NOMO-1 treated with dmso at 0.1 percent for 144 hours (cell line): ENCODE measurements around the gene TTN.

ENCODE experiments used
- DNase-seq: peaks from one replicate; lab custom pipeline; 2025; ENCODE audit not compliant: unreplicated experiment; lab: John Stamatoyannopoulos, UW

The TTN gene

GRCh38 chr2:178807227-178808008 lies at the start of gene TTN:
TTN (minus strand) TSS chr2:178807423; CDS start chr2:178804642, 2,781 bp downstream.
- no peak for DNase-seq

- no peak for DNase-seq
Measured at GRCh38 chr2:178855151-178855550, 47.9 kb upstream of the TTN start.

GRCh38 chr2:178848335-178848734 lies 41.1 kb upstream of the TTN start:
- DNase-seq, result no peak

GRCh38 chr2:178846458-178846802 lies 39.2 kb upstream of the TTN start:
- DNase-seq, result no peak

GRCh38 chr2:178845566-178846457 lies 38.6 kb upstream of the TTN start:
- DNase-seq, result no peak

- no peak for DNase-seq
Measured at GRCh38 chr2:178844701-178845100, 37.5 kb upstream of the TTN start.

- DNase-seq, result no peak
Measured at GRCh38 chr2:178844269-178844668, 37.0 kb upstream of the TTN start.

GRCh38 chr2:178843697-178844096 lies 36.5 kb upstream of the TTN start:
- DNase-seq, result no peak

- DNase-seq, result no peak
Measured at GRCh38 chr2:178836807-178837206, 29.6 kb upstream of the TTN start.

GRCh38 chr2:178834086-178834485 lies 26.9 kb upstream of the TTN start:
- DNase-seq, result no peak

- no peak for DNase-seq
Measured at GRCh38 chr2:178833382-178833781, 26.2 kb upstream of the TTN start.

- DNase-seq, result no peak
Measured at GRCh38 chr2:178830451-178830850, 23.2 kb upstream of the TTN start.

GRCh38 chr2:178829981-178830380 lies 22.8 kb upstream of the TTN start:
- no peak for DNase-seq

GRCh38 chr2:178829299-178829960 lies 22.2 kb upstream of the TTN start:
- no peak for DNase-seq

- no peak for DNase-seq
Measured at GRCh38 chr2:178828486-178828881, 21.3 kb upstream of the TTN start.

GRCh38 chr2:178827739-178828485 lies 20.7 kb upstream of the TTN start:
- no peak for DNase-seq

- no peak for DNase-seq
Measured at GRCh38 chr2:178827111-178827510, 19.9 kb upstream of the TTN start.

GRCh38 chr2:178825183-178825582 lies 18.0 kb upstream of the TTN start:
- DNase-seq, result no peak

- no peak for DNase-seq
Measured at GRCh38 chr2:178824181-178824580, 17.0 kb upstream of the TTN start.

GRCh38 chr2:178819992-178820391 lies 12.8 kb upstream of the TTN start:
- no peak for DNase-seq
